Hepatocyte (in vitro differentiated cells): ENCODE data around the gene FOXF2. TPM values are rescaled to one million over a fixed set of nuclear protein-coding genes. Genes with fewer than 3 reads are reported as not detected.

Experiments used
- DNase-seq: peaks from one replicate; pipeline ENCODE4 v3.0.0-alpha.2; 2016; ENCODE audit warnings: low spot score
- H2AFZ ChIP-seq: fragments of 200-600 bp; sonication (generic); 2 replicates; pipeline ENCODE4 v1.6.0; 2016; ENCODE audit warnings: antibody characterized with exemption, mild to moderate bottlenecking
- H3K27ac ChIP-seq: fragments of 200-600 bp; sonication (generic); 2 replicates; pipeline ENCODE4 v1.5.1; 2016; ENCODE audit warnings: mild to moderate bottlenecking
- H3K27me3 ChIP-seq: fragments of 200-600 bp; sonication (generic); 2 replicates; pipeline ENCODE4 v1.6.1; 2016
- H3K36me3 ChIP-seq: fragments of 200-600 bp; sonication (generic); replicated peaks from 2 replicates; pipeline ENCODE4 v1.5.1; 2016; ENCODE audit warnings: low read depth; ENCODE audit not compliant: insufficient read depth
- H3K4me1 ChIP-seq: fragments of 200-600 bp; sonication (generic); 2 replicates; pipeline ENCODE4 v1.5.1; 2016; ENCODE audit warnings: mild to moderate bottlenecking, moderate library complexity; ENCODE audit not compliant: insufficient read depth
- H3K4me2 ChIP-seq: fragments of 200-600 bp; sonication (generic); 2 replicates; pipeline ENCODE4 v1.6.0; 2016
- H3K4me3 ChIP-seq: fragments of 200-600 bp; sonication (generic); 2 replicates; pipeline ENCODE4 v1.5.1; 2016; ENCODE audit warnings: mild to moderate bottlenecking
- H3K79me2 ChIP-seq: fragments of 200-600 bp; sonication (generic); 2 replicates; pipeline ENCODE4 v1.6.0; 2017; ENCODE audit warnings: mild to moderate bottlenecking
- H3K9me2 ChIP-seq: fragments of 200-600 bp; sonication (generic); replicated peaks from 2 replicates; pipeline ENCODE4 v1.6.0; 2017; ENCODE audit warnings: mild to moderate bottlenecking; ENCODE audit not compliant: insufficient read depth
- H3K9me3 ChIP-seq: fragments of 200-600 bp; sonication (generic); 2 replicates; pipeline ENCODE4 v1.5.1; 2016; ENCODE audit warnings: low read depth, mild to moderate bottlenecking
- H4K20me1 ChIP-seq: fragments of 200-600 bp; sonication (generic); 2 replicates; pipeline ENCODE4 v1.6.0; 2016; ENCODE audit warnings: mild to moderate bottlenecking; ENCODE audit not compliant: insufficient read depth, poor library complexity, severe bottlenecking
- CTCF ChIP-seq: fragments of 200-600 bp; sonication (generic); IDR thresholded peaks from 2 replicates; pipeline ENCODE4 v1.5.1; 2016; ENCODE audit warnings: antibody characterized with exemption, mild to moderate bottlenecking; ENCODE audit not compliant: poor library complexity
- EZH2 ChIP-seq: fragments of 200-600 bp; sonication (generic); IDR thresholded peaks from 2 replicates; pipeline ENCODE4 v1.6.1; 2016; ENCODE audit warnings: antibody characterized with exemption, mild to moderate bottlenecking, borderline replicate concordance
- EZH2phosphoT487 ChIP-seq: fragments of 200-600 bp; sonication (generic); IDR thresholded peaks from one replicate; pipeline ENCODE4 v1.6.1; 2018; ENCODE audit warnings: antibody characterized with exemption, mild to moderate bottlenecking, low read depth, moderate library complexity; ENCODE audit not compliant: unreplicated experiment, severe bottlenecking
- WGBS: methylation state at CpG from one replicate; pipeline ENCODE4 v1.1.6; 2016; ENCODE audit warnings: low lambda C conversion rate; ENCODE audit errors: missing lambda C conversion rate; 5-methylcytosine and 5-hydroxymethylcytosine counted together
- polyA plus RNA-seq: library from polyadenylated mRNA; unstranded; fragments of >200 nt; fragmentation: Nextera tagmentation; extraction: Ambion mirVana; gene quantifications from 2 replicates; pipeline ENCODE4 v1.2.1, GENCODE V29; 2016
- total RNA-seq: library from RNA; depleted of rRNA; stranded (reverse); fragments of >200 nt; gene quantifications from 2 replicates; pipeline ENCODE4 v1.2.3, GENCODE V29; 2014

The FOXF2 gene
- total and polyA plus RNA-seq, 2 experiments from 2014 or later = 28.0 to 31.5 TPM

- H3K4me2 ChIP-seq = no peak overlapping the region
- peaks cover 10% of the 10 kb centered on the region for H3K27me3 ChIP-seq
- H3K36me3 ChIP-seq = no peaks in the 10 kb centered on the region
- H3K4me3 ChIP-seq = no peak overlapping the region
- 86% methylated on average over 11 of the region's 11 CpGs for WGBS
- H2AFZ ChIP-seq = no peak overlapping the region
- no peak for DNase-seq
- H3K27ac ChIP-seq = no peak overlapping the region
- no peaks in the 10 kb centered on the region for H3K4me1 ChIP-seq
- no peaks in the 10 kb centered on the region for H3K79me2 ChIP-seq
- no peaks in the 10 kb centered on the region for H4K20me1 ChIP-seq
- no peaks in the 10 kb centered on the region for H3K9me3 ChIP-seq
- H3K9me2 ChIP-seq = no peaks in the 10 kb centered on the region
- no peak for TF ChIP-seq CTCF
- no peak for TF ChIP-seq EZH2
- TF ChIP-seq EZH2phosphoT487 = no peak
These were observed 27.4 kb downstream of the FOXF2 start for GRCh38 chr6:1416820-1417219.

GRCh38 chr6:1417718-1418117, 28.3 kb downstream of the FOXF2 start:
- H3K79me2 ChIP-seq = no peaks in the 10 kb centered on the region
- H3K4me3 ChIP-seq = no peak overlapping the region
- 95% methylated on average over 12 of the region's 12 CpGs for WGBS
- no peaks in the 10 kb centered on the region for H3K9me2 ChIP-seq
- H3K9me3 ChIP-seq = no peaks in the 10 kb centered on the region
- no peak for DNase-seq
- no peak overlapping the region for H2AFZ ChIP-seq
- no peak overlapping the region for H3K4me2 ChIP-seq
- H3K36me3 ChIP-seq = no peaks in the 10 kb centered on the region
- H3K27ac ChIP-seq = no peak overlapping the region
- TF ChIP-seq CTCF (no peak), EZH2 (no peak), EZH2phosphoT487 (no peak)
- no peaks in the 10 kb centered on the region for H4K20me1 ChIP-seq
- H3K27me3 ChIP-seq = peaks cover 10% of the 10 kb centered on the region
- no peaks in the 10 kb centered on the region for H3K4me1 ChIP-seq

GRCh38 chr6:1418471-1419191, 29.3 kb downstream of the FOXF2 start:
- H3K36me3 ChIP-seq = no peaks in the 10 kb centered on the region
- H3K4me2 ChIP-seq = peak overlapping the region; percentile 56
- H3K27me3 ChIP-seq = peaks cover 10% of the 10 kb centered on the region
- DNase-seq = no peak
- H3K4me3 ChIP-seq = no peak overlapping the region
- H4K20me1 ChIP-seq = no peaks in the 10 kb centered on the region
- WGBS = 68% methylated on average over 15 of the region's 15 CpGs
- no peak overlapping the region for H2AFZ ChIP-seq
- no peaks in the 10 kb centered on the region for H3K79me2 ChIP-seq
- TF ChIP-seq EZH2 (no peak), EZH2phosphoT487 (no peak), CTCF (no peak)
- no peaks in the 10 kb centered on the region for H3K9me3 ChIP-seq
- peak overlapping the region; percentile 50 for H3K27ac ChIP-seq
- H3K4me1 ChIP-seq = no peaks in the 10 kb centered on the region
- no peaks in the 10 kb centered on the region for H3K9me2 ChIP-seq

- H2AFZ ChIP-seq = no peak overlapping the region
- no peaks in the 10 kb centered on the region for H3K4me1 ChIP-seq
- DNase-seq = no peak
- no peaks in the 10 kb centered on the region for H3K9me3 ChIP-seq
- H4K20me1 ChIP-seq = no peaks in the 10 kb centered on the region
- no peaks in the 10 kb centered on the region for H3K9me2 ChIP-seq
- peaks cover 6% of the 10 kb centered on the region for H3K27me3 ChIP-seq
- H3K4me2 ChIP-seq = no peak overlapping the region
- no peaks in the 10 kb centered on the region for H3K79me2 ChIP-seq
- 92% methylated on average over 1 of the region's 1 CpG for WGBS
- TF ChIP-seq CTCF (no peak), EZH2 (no peak), EZH2phosphoT487 (no peak)
- no peak overlapping the region for H3K4me3 ChIP-seq
- H3K27ac ChIP-seq = no peak overlapping the region
- H3K36me3 ChIP-seq = no peaks in the 10 kb centered on the region
These were observed 31.0 kb downstream of the FOXF2 start for GRCh38 chr6:1420382-1420781.
